Placental epithelial cell (primary cell): Measurements from ENCODE around the gene HNRNPA3. TPM values are rescaled to one million over a fixed set of nuclear protein-coding genes. Genes with fewer than 3 reads are reported as not detected.

Experiments used
- small RNA-seq: library from RNA; depleted of rRNA; stranded (forward); fragments of <200 nt; gene quantifications from one replicate; pipeline ENCODE3, GENCODE V24; 2012
- total RNA-seq: library from RNA; depleted of rRNA; stranded (reverse); fragments of >200 nt; gene quantifications from 2 replicates; pipeline ENCODE4 v1.2.3, GENCODE V29; 2012

HNRNPA3 gene
- total RNA-seq, result 18.1 and 26.0 TPM in 2 replicates

DNA sequence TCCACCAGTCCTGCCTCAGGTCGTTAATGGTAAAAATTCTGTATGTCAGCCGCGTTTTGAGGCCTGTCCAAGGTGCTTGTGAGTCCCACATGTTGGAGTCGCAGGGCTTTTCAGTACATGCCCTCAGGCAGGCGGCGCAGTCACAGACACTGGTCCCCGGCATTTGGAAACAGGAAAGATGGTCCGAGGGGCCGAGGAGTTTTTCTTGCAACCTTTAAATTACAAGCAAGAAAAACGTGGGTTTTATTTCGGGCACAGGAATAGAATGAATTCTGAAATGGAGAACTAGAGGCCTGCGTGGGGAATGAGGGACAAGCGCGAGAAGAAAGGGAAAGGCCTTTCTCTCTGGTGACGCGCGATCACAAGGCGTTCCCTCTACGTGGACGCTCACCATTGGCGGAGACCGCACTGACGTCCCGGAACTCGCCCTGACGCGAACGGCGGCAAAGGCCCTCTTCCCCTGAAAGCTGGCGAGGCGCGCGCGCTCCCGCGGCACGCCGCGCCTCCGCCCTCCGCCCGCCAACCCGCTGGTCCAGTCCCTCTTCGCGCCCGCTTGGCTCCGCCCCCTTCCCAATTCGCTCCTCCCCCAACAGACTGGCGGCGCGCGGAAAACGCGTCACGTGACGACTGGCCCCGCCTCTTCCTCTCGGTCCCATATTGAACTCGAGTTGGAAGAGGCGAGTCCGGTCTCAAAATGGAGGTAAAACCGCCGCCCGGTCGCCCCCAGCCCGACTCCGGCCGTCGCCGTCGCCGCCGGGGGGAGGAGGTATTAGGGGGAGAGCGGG is at the start of gene HNRNPA3:
Gene HNRNPA3 (plus strand): TSS at position 689 of the 785 bp plus-strand sequence. CDS start 6 bp downstream, at position 695.

DNA sequence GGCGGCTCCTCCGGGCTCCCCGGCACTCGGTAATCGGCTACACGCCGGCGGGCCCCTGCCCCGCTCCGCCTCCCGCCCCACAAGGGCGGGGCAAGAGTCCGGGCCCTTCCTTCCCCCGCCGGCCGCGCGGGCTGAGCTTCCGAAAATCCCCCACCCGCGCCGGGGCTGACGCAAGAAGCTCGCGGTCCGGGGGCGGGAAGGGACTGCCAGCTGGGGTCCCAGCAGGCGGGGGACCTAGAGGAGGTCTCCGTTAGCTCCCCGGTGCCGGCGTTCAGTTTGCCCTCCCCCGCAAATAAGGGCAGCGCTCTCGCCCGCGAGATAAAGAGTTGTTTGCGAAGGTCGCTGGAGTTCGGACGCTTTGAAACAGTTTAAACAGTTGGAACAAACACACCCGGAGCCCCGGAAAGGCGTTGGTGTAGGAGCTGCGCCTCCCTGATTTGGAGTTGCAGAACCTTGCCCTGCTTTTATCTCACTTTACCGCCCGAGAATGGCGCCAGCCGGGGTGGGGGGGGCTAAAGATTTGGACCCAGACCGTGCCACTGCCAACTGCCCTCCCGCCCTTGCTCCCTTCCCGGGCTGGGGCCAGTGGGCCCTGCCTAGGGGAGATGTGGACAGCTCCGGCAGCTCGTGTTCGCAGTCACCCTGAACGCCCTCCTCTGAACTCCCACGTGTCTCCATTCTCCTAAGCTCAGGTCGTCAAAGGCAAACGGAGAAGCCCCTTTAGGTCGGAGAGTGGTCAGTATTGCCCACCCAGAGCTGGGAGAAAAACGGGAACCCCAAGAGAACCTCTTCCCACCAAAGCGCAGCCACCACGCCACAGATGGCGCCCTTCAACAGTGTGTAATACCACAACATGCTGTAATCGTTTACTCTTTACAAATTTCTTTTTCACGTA is 52.3 kb downstream of the HNRNPA3 start, which contains the start of gene NFE2L2:
Gene NFE2L2 (minus strand): TSS at position 35 of the 895 bp plus-strand sequence. CDS start 151 bp downstream, outside the sequence.

Small RNAs within 50 kb of the gene (small RNA-seq; reads per million reads assigned to genes)
- gene MIR3128, result not detected
- gene RF00019, result not detected

Other genes starting within 250 kb of the HNRNPA3 start
- 28.7 and 35.3 TPM in 2 replicates for gene NFE2L2, start 51.9 kb downstream of the HNRNPA3 start, total RNA-seq
- 9.8 and 30.8 TPM in 2 replicates for gene AGPS, start 180.0 kb downstream of the HNRNPA3 start, total RNA-seq